HG02840 (cell line): ENCODE results near the gene NUDT16L1.
"Not testable (repeated sequence)": the region's sequence is repeated elsewhere in the genome, so short reads cannot be mapped to it uniquely, and the experiment has no call there.

Experiments
- ATAC-seq: cut with Tn5 transposase; IDR thresholded peaks from one replicate; pipeline ENCODE4 v1.9.1; 2021; ENCODE audit warnings: mild to moderate bottlenecking, moderate library complexity, moderate number of reproducible peaks; ENCODE audit not compliant: unreplicated experiment, low FRiP score

The NUDT16L1 gene

GRCh38 chr16:4706871-4707270, 13.5 kb downstream of the NUDT16L1 start:
- no peak for ATAC-seq

- ATAC-seq, result no peak
Observed at GRCh38 chr16:4709481-4709880, 16.1 kb downstream of the NUDT16L1 start.

- no peak for ATAC-seq
Observed at GRCh38 chr16:4713663-4714501, 20.5 kb downstream of the NUDT16L1 start.

- ATAC-seq, result no peak
Observed at GRCh38 chr16:4714996-4715395, 21.6 kb downstream of the NUDT16L1 start.

GRCh38 chr16:4718466-4718865, 25.1 kb downstream of the NUDT16L1 start:
- no peak for ATAC-seq

- ATAC-seq, result no peak
Observed at GRCh38 chr16:4723071-4723767, 29.9 kb downstream of the NUDT16L1 start.

GRCh38 chr16:4724661-4725270, 31.4 kb downstream of the NUDT16L1 start:
- ATAC-seq, result no peak

- no peak for ATAC-seq
Observed at GRCh38 chr16:4726616-4727015, 33.3 kb downstream of the NUDT16L1 start.

- ATAC-seq, result no peak
Observed at GRCh38 chr16:4728676-4729075, 35.3 kb downstream of the NUDT16L1 start.

- no peak for ATAC-seq
Observed at GRCh38 chr16:4729876-4730275, 36.5 kb downstream of the NUDT16L1 start.

- ATAC-seq, result no peak
Observed at GRCh38 chr16:4733211-4733742, 39.9 kb downstream of the NUDT16L1 start.

- no peak for ATAC-seq
Observed at GRCh38 chr16:4733747-4734062, 40.3 kb downstream of the NUDT16L1 start.

GRCh38 chr16:4734063-4734729, 40.8 kb downstream of the NUDT16L1 start, which contains the start of the genes ANKS3 and DNAAF8:
Gene ANKS3, minus strand, starts transcription at chr16:4734271. Its CDS starts 4,122 bp downstream, at chr16:4730149.
Gene DNAAF8, plus strand, starts transcription at chr16:4734537. Its CDS starts 1,978 bp downstream, at chr16:4736515.
- peak; percentile 75 for ATAC-seq

- ATAC-seq, result peak; percentile 55
Observed at GRCh38 chr16:4734730-4735535, 41.6 kb downstream of the NUDT16L1 start.

GRCh38 chr16:4736546-4736945, 43.2 kb downstream of the NUDT16L1 start:
- no peak for ATAC-seq

GRCh38 chr16:4737545-4737944, 44.2 kb downstream of the NUDT16L1 start:
- ATAC-seq, result no peak

GRCh38 chr16:4738370-4738769, 45.0 kb downstream of the NUDT16L1 start:
- ATAC-seq, result not testable (repeated sequence)

GRCh38 chr16:4743226-4743878, 50.0 kb downstream of the NUDT16L1 start:
- no peak for ATAC-seq
